HG03520 (cell line): ENCODE measurements around the gene PATL2.
A peak's percentile ranks its signal among the peaks of the same experiment; 100 is the strongest.
"Not testable (repeated sequence)": the region's sequence is repeated elsewhere in the genome, so short reads cannot be mapped to it uniquely, and the experiment has no call there.

Experiments used
- ATAC-seq: cut with Tn5 transposase; IDR thresholded peaks from one replicate; pipeline ENCODE4 v1.9.1; 2021; ENCODE audit warnings: mild to moderate bottlenecking, moderate library complexity; ENCODE audit not compliant: unreplicated experiment

Gene PATL2

GRCh38 chr15:44711096-44711742 lies at the start of gene PATL2, which contains the start of gene B2M:
Gene PATL2, minus strand, starts transcription at chr15:44711323. Its CDS starts 34,833 bp downstream, at chr15:44676490.
Gene B2M, plus strand, starts transcription at chr15:44711517. Its CDS starts 30 bp downstream, at chr15:44711547.
- peak; percentile 71 for ATAC-seq

GRCh38 chr15:44753345-44753744 lies 42.2 kb upstream of the PATL2 start:
- no peak for ATAC-seq

- not testable (repeated sequence) for ATAC-seq
These were observed 32.3 kb upstream of the PATL2 start for GRCh38 chr15:44743454-44743853.

- not testable (repeated sequence) for ATAC-seq
These were observed 28.2 kb upstream of the PATL2 start for GRCh38 chr15:44739222-44739847.

- ATAC-seq = no peak
These were observed 27.3 kb upstream of the PATL2 start for GRCh38 chr15:44738340-44738984.

GRCh38 chr15:44736181-44736765 lies 25.1 kb upstream of the PATL2 start, which contains the start of gene TRIM69:
Gene TRIM69, plus strand, starts transcription at chr15:44736528. Its CDS starts 177 bp downstream, at chr15:44736705.
- no peak for ATAC-seq

GRCh38 chr15:44735482-44736180 lies 24.5 kb upstream of the PATL2 start:
- ATAC-seq = no peak

GRCh38 chr15:44734839-44735481 lies 23.8 kb upstream of the PATL2 start:
- ATAC-seq = no peak

GRCh38 chr15:44729408-44730127 lies 18.4 kb upstream of the PATL2 start:
- no peak for ATAC-seq

GRCh38 chr15:44728576-44729407 lies 17.7 kb upstream of the PATL2 start:
- ATAC-seq = peak; percentile 71

- not testable (repeated sequence) for ATAC-seq
These were observed 17.1 kb upstream of the PATL2 start for GRCh38 chr15:44728232-44728575.

- ATAC-seq = no peak
These were observed 16.5 kb upstream of the PATL2 start for GRCh38 chr15:44727485-44728231.

- ATAC-seq = peak; percentile 24
These were observed 15.7 kb upstream of the PATL2 start for GRCh38 chr15:44726568-44727484.

GRCh38 chr15:44726136-44726535 lies 15.0 kb upstream of the PATL2 start:
- ATAC-seq = no peak

- ATAC-seq = no peak
These were observed 10.9 kb upstream of the PATL2 start for GRCh38 chr15:44722011-44722410.

GRCh38 chr15:44720460-44721176 lies 9.5 kb upstream of the PATL2 start:
- ATAC-seq = no peak
